Right atrium auricular region (tissue), 2 donors: ENCODE data around the gene ACTR2. TPM values are rescaled to one million over a fixed set of nuclear protein-coding genes. Genes with fewer than 3 reads are reported as not detected.

Experiments used
- DNase-seq: peaks from one replicate; pipeline ENCODE4 v3.0.0-alpha.2; 2019; ENCODE audit warnings: low spot score
- H3K27ac ChIP-seq, 2 donors: fragments of 200-600 bp; sonication (generic); 1 replicate in 1 of 2; 2 replicates in 1 of 2; pipeline ENCODE4 v1.5.1; 2016 to 2019
- H3K27me3 ChIP-seq, 2 donors: fragments of 200-600 bp; sonication (generic); one replicate each; pipeline versions ENCODE4 v1.5.1 to v1.6.0; 2017 to 2019
- H3K36me3 ChIP-seq: fragments of 200-600 bp; sonication (generic); one replicate; pipeline ENCODE4 v1.5.1; 2016
- H3K4me1 ChIP-seq, 2 donors: fragments of 200-600 bp; sonication (generic); one replicate each; pipeline versions ENCODE4 v1.5.1 to v1.6.0; 2017 to 2019
- H3K4me3 ChIP-seq, 2 donors: fragments of 200-600 bp; sonication (generic); 1 replicate in 1 of 2; 2 replicates in 1 of 2; pipeline ENCODE4 v1.5.1; 2017 to 2019; ENCODE audit warnings: mild to moderate bottlenecking in 1 of 2, moderate library complexity in 1 of 2
- H3K9me3 ChIP-seq, 2 donors: fragments of 200-600 bp; sonication (generic); one replicate each; pipeline ENCODE4 v1.5.1; 2019
- total RNA-seq, 2 donors: library from RNA; depleted of rRNA; stranded (reverse); fragments of >200 nt; gene quantifications; one replicate each; pipeline ENCODE4 v1.1.0, GENCODE V29; 2016
- TF ChIP-seq, protein P1 (sequence below), 2 donors: fragments of 200-600 bp; sonication (generic); IDR thresholded peaks; one replicate each; pipeline ENCODE4 v1.5.1; 2019; ENCODE audit warnings: antibody characterized with exemption in 2 of 2

Gene ACTR2
- total RNA-seq, 2 donors from 2014 or later, result 41.2 to 45.5 TPM

DNA sequence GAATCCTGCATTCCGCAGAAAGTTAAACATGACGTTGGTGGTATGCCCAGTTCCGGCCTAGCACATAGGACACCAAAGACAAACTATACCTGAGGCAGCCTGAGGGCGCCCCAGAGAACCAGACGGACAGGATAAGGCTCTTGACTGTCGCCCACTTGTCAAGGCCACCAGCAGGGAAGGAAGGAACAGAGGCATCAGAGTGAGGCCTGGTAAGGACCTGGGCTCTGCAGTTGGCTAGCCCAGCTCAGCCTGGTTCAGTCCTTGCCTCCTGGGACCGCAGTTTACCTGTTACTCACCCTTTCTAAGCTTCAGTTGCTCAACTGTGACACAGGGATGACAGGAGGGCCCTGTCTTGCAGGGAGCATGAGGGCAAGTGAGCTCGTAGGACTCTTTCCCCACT, 82.1 kb downstream of the ACTR2 start:
- Histone ChIP-seq H3K27me3 (no peaks in the 10 kb centered on the region), H3K4me1 (peaks cover 0 to 21% of the 10 kb centered on the region in 2 donors), H3K4me3 (no peak overlapping the region), H3K36me3 (peaks cover 33% of the 10 kb centered on the region), H3K27ac (peak overlapping the region; percentile 50 to 75), H3K9me3 (no peaks in the 10 kb centered on the region)
- DNase-seq, result no peak
- TF ChIP-seq, protein P1, sequence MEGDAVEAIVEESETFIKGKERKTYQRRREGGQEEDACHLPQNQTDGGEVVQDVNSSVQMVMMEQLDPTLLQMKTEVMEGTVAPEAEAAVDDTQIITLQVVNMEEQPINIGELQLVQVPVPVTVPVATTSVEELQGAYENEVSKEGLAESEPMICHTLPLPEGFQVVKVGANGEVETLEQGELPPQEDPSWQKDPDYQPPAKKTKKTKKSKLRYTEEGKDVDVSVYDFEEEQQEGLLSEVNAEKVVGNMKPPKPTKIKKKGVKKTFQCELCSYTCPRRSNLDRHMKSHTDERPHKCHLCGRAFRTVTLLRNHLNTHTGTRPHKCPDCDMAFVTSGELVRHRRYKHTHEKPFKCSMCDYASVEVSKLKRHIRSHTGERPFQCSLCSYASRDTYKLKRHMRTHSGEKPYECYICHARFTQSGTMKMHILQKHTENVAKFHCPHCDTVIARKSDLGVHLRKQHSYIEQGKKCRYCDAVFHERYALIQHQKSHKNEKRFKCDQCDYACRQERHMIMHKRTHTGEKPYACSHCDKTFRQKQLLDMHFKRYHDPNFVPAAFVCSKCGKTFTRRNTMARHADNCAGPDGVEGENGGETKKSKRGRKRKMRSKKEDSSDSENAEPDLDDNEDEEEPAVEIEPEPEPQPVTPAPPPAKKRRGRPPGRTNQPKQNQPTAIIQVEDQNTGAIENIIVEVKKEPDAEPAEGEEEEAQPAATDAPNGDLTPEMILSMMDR (IDR thresholded peaks at IDR 0.05), result no peak

DNA sequence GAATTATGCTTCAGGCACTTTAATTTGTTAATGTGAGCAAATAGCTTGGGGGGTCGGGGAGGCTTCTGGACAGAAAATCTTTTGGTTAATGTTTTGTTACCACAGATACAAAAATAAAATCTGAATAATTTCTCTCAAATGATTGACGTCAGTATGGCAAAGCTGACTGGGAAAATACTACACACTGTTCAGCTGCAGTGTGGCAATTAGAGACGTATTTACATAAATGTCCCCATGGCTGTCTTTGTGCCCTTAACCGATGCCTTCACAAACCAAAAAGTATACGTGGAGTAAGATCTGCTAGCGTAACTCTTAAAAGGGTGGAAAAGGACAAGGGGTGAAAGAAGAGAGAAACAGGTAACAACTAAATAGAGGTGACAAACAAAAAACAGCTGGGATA, 83.4 kb downstream of the ACTR2 start:
- Histone ChIP-seq H3K36me3 (peaks cover 47% of the 10 kb centered on the region), H3K27me3 (no peaks in the 10 kb centered on the region), H3K4me3 (no peak overlapping the region), H3K9me3 (no peaks in the 10 kb centered on the region), H3K27ac (peak overlapping the region in 1 of 2 donors; percentile 75), H3K4me1 (peaks cover 0 to 21% of the 10 kb centered on the region in 2 donors)
- no peak for DNase-seq
- TF ChIP-seq, protein P1 (IDR thresholded peaks at IDR 0.05), result no peak

DNA sequence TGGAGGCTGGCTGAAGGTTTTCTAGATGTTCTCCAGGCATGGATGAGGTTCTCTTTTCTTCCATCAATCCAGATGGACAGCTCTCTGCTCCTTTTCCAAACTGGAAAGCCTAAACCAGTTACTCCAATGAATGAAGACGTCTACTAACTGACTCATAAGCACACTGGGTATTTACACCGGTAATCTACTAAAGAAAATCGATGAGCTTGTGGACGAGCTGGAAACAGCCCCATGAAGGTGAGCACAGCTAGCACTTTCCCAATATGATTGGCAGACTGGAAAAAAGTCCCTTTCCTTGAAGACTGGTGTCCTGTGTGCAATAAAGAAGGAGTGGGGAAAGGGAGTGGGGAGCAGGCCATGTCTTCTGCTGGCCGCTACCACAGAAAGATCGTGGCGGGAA, 84.0 kb downstream of the ACTR2 start:
- DNase-seq, result no peak
- Histone ChIP-seq H3K27ac (no peak overlapping the region), H3K4me1 (peaks cover 0 to 21% of the 10 kb centered on the region in 2 donors), H3K4me3 (no peak overlapping the region), H3K9me3 (no peaks in the 10 kb centered on the region), H3K36me3 (peaks cover 52% of the 10 kb centered on the region), H3K27me3 (no peaks in the 10 kb centered on the region)
- TF ChIP-seq, protein P1 (IDR thresholded peaks at IDR 0.05), result no peak

DNA sequence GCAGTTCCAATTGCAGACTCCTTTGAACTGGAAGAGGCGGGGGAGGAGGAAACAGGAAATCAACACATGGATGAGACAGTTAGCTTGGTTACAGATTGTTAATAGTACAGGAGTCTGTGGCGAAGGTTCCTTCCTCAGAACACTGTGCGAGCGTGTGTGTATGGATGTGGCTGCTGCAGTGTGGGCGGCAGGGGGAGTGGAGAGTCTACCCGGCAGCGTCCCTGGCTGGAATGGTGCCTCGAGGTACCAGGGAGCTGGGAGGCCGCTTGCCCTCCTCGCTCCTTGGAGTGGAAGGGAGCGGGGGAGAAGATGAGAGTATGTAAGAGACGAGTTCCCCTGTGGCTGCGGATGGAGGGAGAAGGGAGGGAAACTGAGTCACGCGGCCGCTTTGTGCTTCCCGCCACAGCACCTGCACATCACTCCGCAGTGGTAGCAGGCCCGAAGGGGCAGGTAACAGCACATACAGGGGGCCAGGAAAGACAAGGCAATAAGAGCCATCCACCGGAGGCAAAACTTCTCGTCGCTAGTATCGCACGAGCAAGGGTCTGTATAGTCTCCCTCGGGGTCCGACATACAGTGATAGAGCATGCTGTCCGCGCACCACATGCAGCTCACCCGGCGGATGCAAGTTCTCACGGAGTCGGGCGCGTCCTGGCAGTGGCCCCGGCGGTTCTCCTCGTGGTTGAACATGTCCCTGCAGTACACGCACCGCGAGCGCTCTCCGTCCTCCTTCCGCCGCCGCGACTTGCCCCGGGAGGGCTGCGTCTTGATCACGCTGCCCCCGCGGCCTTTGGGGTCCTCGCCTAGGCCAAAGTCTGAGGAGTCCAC, 85.7 kb downstream of the ACTR2 start:
- H3K36me3 ChIP-seq, result peaks cover 48% of the 10 kb centered on the region
- H3K27me3 ChIP-seq, result no peaks in the 10 kb centered on the region
- H3K4me3 ChIP-seq, result no peak overlapping the region
- no peak for DNase-seq
- peaks cover 0 to 21% of the 10 kb centered on the region in 2 donors for H3K4me1 ChIP-seq
- TF ChIP-seq, protein P1 (IDR thresholded peaks at IDR 0.05), result peak in 1 of 2 donors; percentile 25
- H3K27ac ChIP-seq, result peak overlapping the region in 1 of 2 donors; percentile 15
- H3K9me3 ChIP-seq, result no peaks in the 10 kb centered on the region

DNA sequence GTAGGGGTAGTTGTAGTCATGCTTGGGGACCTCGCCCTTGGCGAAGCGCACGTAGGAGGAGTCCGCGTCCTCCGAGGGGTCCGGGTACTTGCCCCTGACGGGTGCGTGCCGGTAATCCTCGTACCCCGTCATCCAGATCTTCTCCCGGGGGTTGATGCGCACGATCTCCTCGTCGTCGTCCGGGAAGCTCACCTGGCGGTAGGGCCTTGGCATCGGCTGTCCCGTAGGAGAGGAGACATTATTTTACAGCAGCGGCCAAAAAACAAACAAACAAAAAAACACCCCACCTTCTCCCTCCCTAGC, 86.3 kb downstream of the ACTR2 start:
- Histone ChIP-seq H3K27me3 (no peaks in the 10 kb centered on the region), H3K36me3 (peaks cover 45% of the 10 kb centered on the region), H3K4me3 (no peak overlapping the region), H3K27ac (no peak overlapping the region), H3K9me3 (no peaks in the 10 kb centered on the region), H3K4me1 (peaks cover 0 to 21% of the 10 kb centered on the region in 2 donors)
- no peak for DNase-seq
- TF ChIP-seq, protein P1 (IDR thresholded peaks at IDR 0.05), result no peak
